Sigmoid colon (tissue), 7 donors: ENCODE results near the gene ACSM6. TPM values are rescaled to one million over a fixed set of nuclear protein-coding genes. Genes with fewer than 3 reads are reported as not detected.

Source experiments
- DNase-seq: peaks from one replicate; pipeline ENCODE4 v3.0.0-alpha.2; 2019
- H3K27ac ChIP-seq, 4 donors: fragments of 200-600 bp; sonication (generic); one replicate each; pipeline ENCODE4 v1.5.1; 2016 to 2019; ENCODE audit warnings: mild to moderate bottlenecking in 1 of 4
- H3K27me3 ChIP-seq, 3 donors: fragments of 200-600 bp; sonication (generic); one replicate each; pipeline ENCODE4 v1.5.1; 2019; ENCODE audit warnings: mild to moderate bottlenecking in 1 of 3
- H3K36me3 ChIP-seq, 4 donors: fragments of 200-600 bp; sonication (generic); one replicate each; pipeline ENCODE4 v1.5.1; 2016 to 2019
- H3K4me1 ChIP-seq, 4 donors: fragments of 200-600 bp; sonication (generic); one replicate each; pipeline ENCODE4 v1.5.1; 2017 to 2019
- H3K4me3 ChIP-seq, 4 donors: fragments of 200-600 bp; sonication (generic); one replicate each; pipeline ENCODE4 v1.5.1; 2017 to 2019; ENCODE audit warnings: mild to moderate bottlenecking in 2 of 4, moderate library complexity in 1 of 4
- H3K9me3 ChIP-seq, 4 donors: fragments of 200-600 bp in 3 of 4; sonication (generic) in 3 of 4; one replicate each; pipeline versions ENCODE4 v1.5.1 to v1.6.1; 2013 to 2019
- EP300 ChIP-seq, 4 donors: sonication (generic); formaldehyde crosslinking; IDR thresholded peaks; one replicate each; pipeline ENCODE4 v1.6.1; 2017; ENCODE audit warnings: antibody characterized with exemption in 4 of 4
- POLR2A ChIP-seq, 2 donors: fragments of 450-650 bp; IDR thresholded peaks; one replicate each; pipeline ENCODE4 v1.6.1; 2016; ENCODE audit warnings: antibody characterized with exemption in 2 of 2, mild to moderate bottlenecking in 2 of 2, moderate library complexity in 2 of 2
- POLR2AphosphoS5 ChIP-seq, 4 donors: sonication (generic); formaldehyde crosslinking; IDR thresholded peaks; one replicate each; pipeline ENCODE4 v1.6.1; 2017; ENCODE audit warnings: antibody characterized with exemption in 4 of 4
- WGBS, 2 donors: extraction: QIAGEN DNeasy Blood & Tissue Kit; methylation state at CpG; one replicate each; pipeline ENCODE4 v1.1.7; 2013; 5-methylcytosine and 5-hydroxymethylcytosine counted together
- intact Hi-C: fragments of 100-400 bp; cut with DNase I; formaldehyde crosslinking; loops from one replicate; pipeline ENCODE4 v1.15.1; 2023
- polyA plus RNA-seq, 3 donors: library from polyadenylated mRNA; stranded (reverse); fragments of 200-250 nt; gene quantifications; one replicate each; pipeline ENCODE4 v1.2.3, GENCODE V29; 2013
- total RNA-seq, 4 donors: library from RNA; depleted of rRNA; stranded (reverse); fragments of >200 nt; gene quantifications; one replicate each; pipeline ENCODE4 v1.1.0, GENCODE V29; 2016
- TF ChIP-seq, protein P1 (sequence below), 4 experiments: fragments of 450-650 bp in 3 of 4; fragments of 200-600 bp in 1 of 4; IDR thresholded peaks; one replicate each; pipeline ENCODE4 v1.5.1; 2016 to 2019; ENCODE audit warnings: antibody characterized with exemption in 4 of 4, mild to moderate bottlenecking in 3 of 4, moderate library complexity in 2 of 4
- donor health status: healthy with polysubstance abuse.
- donor health status: Bipolar disorder and iron deficiency.
- donor health status: healthy.

The ACSM6 gene
- total and polyA plus RNA-seq, 7 donors, result 0.55 TPM; not detected in 6

DNA sequence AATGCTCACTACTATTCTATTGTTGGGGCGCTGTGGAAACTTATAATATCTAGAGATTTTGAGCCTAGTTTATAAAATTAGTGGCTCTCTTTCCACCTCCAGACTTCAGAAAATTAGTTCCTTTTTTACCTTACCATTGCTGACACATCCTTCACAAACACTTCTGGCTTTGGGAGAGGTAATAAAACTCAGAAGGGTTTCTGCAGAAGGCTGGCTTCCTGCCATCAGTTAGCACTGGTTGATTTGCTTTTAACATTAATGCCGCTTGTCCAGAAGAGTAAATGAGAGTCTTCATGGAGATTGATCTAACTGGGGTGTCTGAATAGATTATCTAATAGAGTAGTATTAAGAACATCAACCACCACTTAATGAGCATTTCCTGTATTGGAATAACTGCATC, 20.3 kb downstream of the ACSM6 start:
- no peak for TF ChIP-seq POLR2AphosphoS5 (IDR thresholded peaks at IDR 0.05)
- no peak for TF ChIP-seq EP300 (IDR thresholded peaks at IDR 0.05)
- TF ChIP-seq, protein P1, sequence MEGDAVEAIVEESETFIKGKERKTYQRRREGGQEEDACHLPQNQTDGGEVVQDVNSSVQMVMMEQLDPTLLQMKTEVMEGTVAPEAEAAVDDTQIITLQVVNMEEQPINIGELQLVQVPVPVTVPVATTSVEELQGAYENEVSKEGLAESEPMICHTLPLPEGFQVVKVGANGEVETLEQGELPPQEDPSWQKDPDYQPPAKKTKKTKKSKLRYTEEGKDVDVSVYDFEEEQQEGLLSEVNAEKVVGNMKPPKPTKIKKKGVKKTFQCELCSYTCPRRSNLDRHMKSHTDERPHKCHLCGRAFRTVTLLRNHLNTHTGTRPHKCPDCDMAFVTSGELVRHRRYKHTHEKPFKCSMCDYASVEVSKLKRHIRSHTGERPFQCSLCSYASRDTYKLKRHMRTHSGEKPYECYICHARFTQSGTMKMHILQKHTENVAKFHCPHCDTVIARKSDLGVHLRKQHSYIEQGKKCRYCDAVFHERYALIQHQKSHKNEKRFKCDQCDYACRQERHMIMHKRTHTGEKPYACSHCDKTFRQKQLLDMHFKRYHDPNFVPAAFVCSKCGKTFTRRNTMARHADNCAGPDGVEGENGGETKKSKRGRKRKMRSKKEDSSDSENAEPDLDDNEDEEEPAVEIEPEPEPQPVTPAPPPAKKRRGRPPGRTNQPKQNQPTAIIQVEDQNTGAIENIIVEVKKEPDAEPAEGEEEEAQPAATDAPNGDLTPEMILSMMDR (IDR thresholded peaks at IDR 0.05), result no peak
- no peak for TF ChIP-seq POLR2A (IDR thresholded peaks at IDR 0.05)
- H3K9me3 ChIP-seq, result no peaks in the 10 kb centered on the region
- WGBS, 2 donors, result 36 to 52% methylated on average over 2 of the region's 2 CpGs
- intact Hi-C loops, result no loop called here
- no peaks in the 10 kb centered on the region for H3K27me3 ChIP-seq
- H3K27ac ChIP-seq, result no peak overlapping the region
- no peaks in the 10 kb centered on the region for H3K4me1 ChIP-seq
- DNase-seq, result no peak
- no peak overlapping the region for H3K4me3 ChIP-seq
- H3K36me3 ChIP-seq, result no peaks in the 10 kb centered on the region

DNA sequence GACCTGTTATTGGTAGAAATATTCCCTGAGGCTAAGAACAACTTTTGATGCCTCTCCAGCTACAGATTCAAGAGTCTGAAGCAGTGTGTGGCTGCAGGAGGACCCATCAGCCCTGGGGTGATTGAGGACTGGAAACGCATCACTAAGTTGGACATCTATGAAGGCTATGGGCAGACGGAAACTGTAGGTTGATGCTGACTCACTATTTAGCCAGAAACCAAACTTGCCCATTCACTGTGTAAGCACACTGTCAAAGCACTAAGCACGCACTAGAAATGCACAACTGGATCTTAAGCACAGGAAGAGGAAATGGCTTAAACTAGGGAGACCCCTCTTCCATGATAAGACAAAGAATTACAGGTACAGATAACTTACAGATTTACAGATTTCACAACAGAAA, 20.8 kb downstream of the ACSM6 start:
- Histone ChIP-seq H3K9me3 (no peaks in the 10 kb centered on the region), H3K36me3 (no peaks in the 10 kb centered on the region), H3K4me3 (no peak overlapping the region), H3K27me3 (no peaks in the 10 kb centered on the region), H3K27ac (no peak overlapping the region), H3K4me1 (no peaks in the 10 kb centered on the region)
- 59 to 85% methylated on average over 3 of the region's 3 CpGs for WGBS, 2 donors
- TF ChIP-seq, protein P1 (IDR thresholded peaks at IDR 0.05), result no peak
- TF ChIP-seq POLR2A (IDR thresholded peaks at IDR 0.05), result no peak
- TF ChIP-seq POLR2AphosphoS5 (IDR thresholded peaks at IDR 0.05), result no peak
- no peak for TF ChIP-seq EP300 (IDR thresholded peaks at IDR 0.05)
- intact Hi-C loops, result no loop called here
- no peak for DNase-seq

DNA sequence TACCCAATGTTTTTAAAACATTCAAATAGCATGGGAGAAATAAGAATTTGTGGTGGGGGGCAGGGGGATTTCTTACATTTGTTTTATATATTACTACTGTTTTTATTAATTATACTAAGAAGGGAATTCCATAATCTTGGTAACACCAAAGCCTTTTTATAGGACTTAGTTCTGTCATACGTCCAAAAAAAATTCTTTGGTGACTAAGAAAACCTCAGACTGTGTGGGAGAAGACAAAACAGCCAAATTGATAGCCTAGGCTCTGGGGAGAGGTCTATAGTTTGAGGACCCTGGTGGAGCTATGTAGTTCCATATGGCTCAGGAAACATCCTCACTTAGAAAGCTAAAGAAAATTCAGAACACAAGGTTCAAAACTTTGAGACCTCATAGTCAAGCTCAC, 23.4 kb downstream of the ACSM6 start:
- H3K9me3 ChIP-seq, result no peaks in the 10 kb centered on the region
- no peak overlapping the region for H3K4me3 ChIP-seq
- H3K36me3 ChIP-seq, result no peaks in the 10 kb centered on the region
- H3K4me1 ChIP-seq, result no peaks in the 10 kb centered on the region
- H3K27me3 ChIP-seq, result no peaks in the 10 kb centered on the region
- DNase-seq, result no peak
- WGBS, 2 donors, result 85 to 91% methylated on average over 1 of the region's 1 CpG
- H3K27ac ChIP-seq, result no peak overlapping the region
- TF ChIP-seq, protein P1 (IDR thresholded peaks at IDR 0.05), result no peak
- TF ChIP-seq POLR2A (IDR thresholded peaks at IDR 0.05) (no peak), EP300 (IDR thresholded peaks at IDR 0.05) (no peak), POLR2AphosphoS5 (IDR thresholded peaks at IDR 0.05) (no peak)
- intact Hi-C loops, result no loop called here

DNA sequence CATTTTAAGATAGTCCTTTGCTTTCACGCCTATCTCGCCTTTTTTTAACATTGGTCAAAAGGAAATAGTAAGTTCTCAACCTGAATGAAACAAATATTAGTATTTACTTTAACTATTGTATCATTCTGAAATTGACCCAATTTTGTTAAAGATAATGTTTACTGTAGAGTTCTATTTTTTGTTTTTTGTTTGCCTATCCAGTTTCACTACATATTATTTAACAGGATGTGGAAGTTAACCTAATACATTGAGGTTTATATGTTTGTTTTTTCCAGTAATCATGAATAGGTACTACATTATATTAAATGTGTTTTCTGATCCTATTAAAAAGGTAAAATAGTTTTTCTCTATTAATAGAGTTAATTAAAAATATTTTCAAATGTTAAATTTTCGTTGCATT, 26.5 kb downstream of the ACSM6 start:
- Histone ChIP-seq H3K36me3 (no peaks in the 10 kb centered on the region), H3K4me1 (no peaks in the 10 kb centered on the region), H3K27me3 (no peaks in the 10 kb centered on the region), H3K27ac (no peak overlapping the region), H3K4me3 (no peak overlapping the region), H3K9me3 (no peaks in the 10 kb centered on the region)
- TF ChIP-seq POLR2AphosphoS5 (IDR thresholded peaks at IDR 0.05) (no peak), POLR2A (IDR thresholded peaks at IDR 0.05) (no peak), EP300 (IDR thresholded peaks at IDR 0.05) (no peak)
- TF ChIP-seq, protein P1 (IDR thresholded peaks at IDR 0.05), result no peak
- DNase-seq, result no peak
- intact Hi-C loops, result no loop called here
- 90 to 93% methylated on average over 3 of the region's 3 CpGs for WGBS, 2 donors

DNA sequence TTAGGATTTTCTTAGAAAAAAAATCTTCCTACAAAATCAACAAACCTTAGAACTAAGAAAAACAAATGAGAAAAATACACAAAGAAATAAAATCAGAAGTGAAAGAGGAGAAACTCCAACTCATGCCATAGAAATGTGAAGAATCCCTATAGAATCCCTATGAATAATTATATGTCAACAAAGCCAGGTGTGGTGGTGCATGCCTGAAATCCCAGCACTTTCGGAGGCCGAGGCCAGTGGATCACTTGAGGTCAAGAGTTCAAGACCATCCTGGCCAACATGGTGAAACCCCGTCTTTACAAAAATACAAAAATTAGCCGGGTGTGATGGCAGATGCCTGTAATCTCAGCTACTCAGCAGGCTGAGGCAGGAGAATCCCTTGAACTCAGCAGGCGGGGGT, 27.1 kb downstream of the ACSM6 start:
- intact Hi-C loops, result no loop called here

More for the DNA sequence above, 27.1 kb downstream of the ACSM6 start:
- H3K9me3 ChIP-seq, result no peaks in the 10 kb centered on the region
- H3K4me3 ChIP-seq, result no peak overlapping the region
- H3K27me3 ChIP-seq, result no peaks in the 10 kb centered on the region
- H3K36me3 ChIP-seq, result no peaks in the 10 kb centered on the region
- WGBS, 2 donors, result 76 to 83% methylated on average over 5 of the region's 5 CpGs
- no peak for TF ChIP-seq POLR2AphosphoS5 (IDR thresholded peaks at IDR 0.05)
- TF ChIP-seq, protein P1 (IDR thresholded peaks at IDR 0.05), result no peak
- TF ChIP-seq POLR2A (IDR thresholded peaks at IDR 0.05), result no peak
- TF ChIP-seq EP300 (IDR thresholded peaks at IDR 0.05), result no peak
- H3K27ac ChIP-seq, result no peak overlapping the region
- no peak for DNase-seq
- H3K4me1 ChIP-seq, result no peaks in the 10 kb centered on the region
